Heart left ventricle (tissue), 13 donors: Measurements from ENCODE around the gene HIPK2.

Experiments
- POLR2A ChIP-seq, 2 donors: fragments of 450-650 bp; IDR thresholded peaks; one replicate each; pipeline ENCODE4 v1.6.1; 2017; ENCODE audit warnings: antibody characterized with exemption in 2 of 2, mild to moderate bottlenecking in 2 of 2, moderate library complexity in 2 of 2
- TF ChIP-seq, protein P1 (sequence below), 12 donors: fragments of 200-600 bp; sonication (generic) in 4 of 12; IDR thresholded peaks; one replicate each; pipeline versions ENCODE4 v1.5.0 to v1.8.0; 2018 to 2022; ENCODE audit warnings: antibody characterized with exemption in 12 of 12, mild to moderate bottlenecking in 5 of 12
- donor health status: ischemic (EF 13 %, LVEDD 7.1; RV severe dilation, severe dysfunction).
- donor health status: DM: no; HTN: yes; CAD: no.
- donor health status: DM: no; HTN: no; CAD: no.
- donor health status: ischemic (EF 25% LVEDD 6.9; RV normal size, moderate dysfunction).
- donor health status: ischemic (EF 25% LVEDD 5.7; RV mildly dilated, moderate dysfunction).
- donor health status: ischemic (EF 35%, LVEDD 5.7; RV mildly dilated, moderate dysfunction).
- donor health status: nonischemic (EF 11% LVEDD 7.7; RV severe dilation, severe dysfunction).
- donor health status: DM: yes; HTN: yes; CAD: no.
- donor health status: PGD.
- donor health status: ischemic (EF 29% LVEDD 5.4; RV normal size, mild dysfunction).
- donor health status: nonischemic (EF 23%, LVEDD 6.1; RV moderate dilation, normal function).

- TF ChIP-seq, protein P1, sequence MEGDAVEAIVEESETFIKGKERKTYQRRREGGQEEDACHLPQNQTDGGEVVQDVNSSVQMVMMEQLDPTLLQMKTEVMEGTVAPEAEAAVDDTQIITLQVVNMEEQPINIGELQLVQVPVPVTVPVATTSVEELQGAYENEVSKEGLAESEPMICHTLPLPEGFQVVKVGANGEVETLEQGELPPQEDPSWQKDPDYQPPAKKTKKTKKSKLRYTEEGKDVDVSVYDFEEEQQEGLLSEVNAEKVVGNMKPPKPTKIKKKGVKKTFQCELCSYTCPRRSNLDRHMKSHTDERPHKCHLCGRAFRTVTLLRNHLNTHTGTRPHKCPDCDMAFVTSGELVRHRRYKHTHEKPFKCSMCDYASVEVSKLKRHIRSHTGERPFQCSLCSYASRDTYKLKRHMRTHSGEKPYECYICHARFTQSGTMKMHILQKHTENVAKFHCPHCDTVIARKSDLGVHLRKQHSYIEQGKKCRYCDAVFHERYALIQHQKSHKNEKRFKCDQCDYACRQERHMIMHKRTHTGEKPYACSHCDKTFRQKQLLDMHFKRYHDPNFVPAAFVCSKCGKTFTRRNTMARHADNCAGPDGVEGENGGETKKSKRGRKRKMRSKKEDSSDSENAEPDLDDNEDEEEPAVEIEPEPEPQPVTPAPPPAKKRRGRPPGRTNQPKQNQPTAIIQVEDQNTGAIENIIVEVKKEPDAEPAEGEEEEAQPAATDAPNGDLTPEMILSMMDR (IDR thresholded peaks at IDR 0.05), result no peak
- TF ChIP-seq POLR2A (IDR thresholded peaks at IDR 0.05), result no peak
Observed at GRCh38 chr7:139603282-139603681, 174.5 kb downstream of the HIPK2 start.
